ENCODE measurements around the gene GSS.

GSS gene

GRCh38 chr20:34946661-34947060, 8.9 kb downstream of the GSS start:
- no peak for DNase-seq (ENCODE audit: low read depth in 2 of 2)

DNA sequence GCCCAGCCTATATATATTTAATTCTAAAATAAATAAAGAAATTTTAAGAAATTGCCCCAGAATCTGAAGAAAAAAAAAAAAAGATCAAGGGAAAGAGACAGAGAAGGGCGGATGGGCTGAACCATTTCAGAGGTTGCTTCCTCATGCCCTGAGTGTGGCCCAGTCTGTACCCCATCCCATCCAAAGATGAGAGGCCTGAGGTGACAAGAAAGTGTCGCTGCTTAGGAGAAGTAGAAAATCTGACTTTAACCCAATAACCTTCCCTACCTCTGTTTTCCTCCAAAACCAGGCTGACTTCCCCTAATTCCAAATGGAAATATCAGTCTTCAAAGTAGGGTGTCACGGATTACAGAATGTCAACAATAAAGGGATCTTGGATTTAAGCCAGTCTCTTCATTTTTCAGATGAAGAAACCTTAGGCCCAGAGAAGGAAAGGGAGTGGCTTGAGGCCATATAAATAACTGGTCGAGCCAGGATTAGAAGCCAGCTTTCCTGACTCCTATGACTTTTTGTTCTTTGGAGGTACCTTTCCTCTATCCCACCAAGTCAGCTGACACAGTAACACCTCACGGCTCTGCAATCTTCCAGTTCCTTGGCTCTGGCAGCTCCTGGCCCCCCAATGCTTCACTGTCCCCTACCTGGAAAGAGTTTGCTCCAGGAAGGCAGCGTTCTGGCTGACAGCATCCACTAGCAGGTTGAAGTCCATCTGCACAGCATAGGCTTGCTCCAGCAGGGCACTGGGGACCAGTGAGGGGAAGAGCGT, 10.1 kb downstream of the GSS start:
- DNase-seq (ENCODE audit: low read depth in 2 of 2), result no peak

- DNase-seq (ENCODE audit: low read depth in 2 of 2), result no peak
Measured at GRCh38 chr20:34943808-34944567, 11.6 kb downstream of the GSS start.

GRCh38 chr20:34942301-34942700, 13.3 kb downstream of the GSS start:
- DNase-seq (ENCODE audit: low read depth in 2 of 2), result no peak

GRCh38 chr20:34941226-34941625, 14.4 kb downstream of the GSS start:
- DNase-seq (ENCODE audit: low read depth in 2 of 2), result no peak

DNA sequence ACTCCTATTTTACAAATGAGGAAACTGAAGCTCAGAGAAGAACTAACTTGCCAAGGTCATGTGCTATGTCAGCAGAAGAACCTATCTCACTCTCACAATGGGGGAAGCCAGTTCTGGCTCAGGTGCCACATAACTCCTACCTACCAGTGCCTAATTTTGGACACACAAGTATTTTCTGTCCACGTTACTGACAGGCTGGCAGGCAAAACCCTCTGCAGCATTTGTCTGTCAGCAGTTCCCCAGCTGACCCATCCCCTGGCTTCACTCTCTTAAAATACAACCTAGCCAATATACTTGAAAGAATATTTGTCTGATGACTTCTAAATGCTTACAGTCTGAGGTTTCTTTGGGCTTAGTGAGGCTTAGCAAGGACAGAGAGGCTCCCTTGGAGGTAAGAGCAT, 15.5 kb downstream of the GSS start:
- DNase-seq (ENCODE audit: low read depth in 2 of 2), result no peak

DNA sequence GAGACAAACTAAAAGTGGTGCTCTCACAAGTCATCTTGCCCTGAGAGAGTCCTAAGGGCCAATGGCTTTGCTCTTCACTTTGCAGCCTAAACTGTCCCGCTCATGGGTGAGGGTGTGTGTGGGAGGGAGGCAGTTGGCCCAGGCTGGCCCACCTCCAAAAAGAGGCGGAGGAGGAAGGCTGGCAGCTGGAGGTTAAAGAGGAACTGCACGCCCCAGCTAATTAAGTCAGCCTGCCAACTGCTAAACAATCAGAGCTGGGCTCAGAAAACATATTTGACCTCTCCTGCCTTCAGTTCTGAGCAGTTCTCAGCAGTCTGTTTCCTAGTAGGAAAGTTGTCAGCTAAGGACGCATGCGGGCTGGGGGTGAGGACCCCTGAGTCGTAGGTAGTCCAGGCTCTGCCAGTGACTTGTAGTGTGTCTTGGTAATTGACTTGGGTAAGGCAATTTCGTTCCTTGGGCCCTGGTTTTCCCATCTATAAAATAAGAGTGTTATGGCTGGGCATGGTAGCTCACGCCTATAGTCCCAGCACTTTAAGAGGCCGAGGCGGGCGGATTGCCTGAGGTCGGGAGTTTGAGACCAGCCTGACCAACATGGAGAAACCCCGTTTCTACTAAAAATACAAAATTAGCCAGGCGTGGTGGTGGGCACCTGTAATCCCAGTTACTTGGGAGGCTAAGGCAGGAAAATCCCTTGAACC, 17.0 kb downstream of the GSS start:
- DNase-seq (ENCODE audit: low read depth in 2 of 2), result no peak

DNA sequence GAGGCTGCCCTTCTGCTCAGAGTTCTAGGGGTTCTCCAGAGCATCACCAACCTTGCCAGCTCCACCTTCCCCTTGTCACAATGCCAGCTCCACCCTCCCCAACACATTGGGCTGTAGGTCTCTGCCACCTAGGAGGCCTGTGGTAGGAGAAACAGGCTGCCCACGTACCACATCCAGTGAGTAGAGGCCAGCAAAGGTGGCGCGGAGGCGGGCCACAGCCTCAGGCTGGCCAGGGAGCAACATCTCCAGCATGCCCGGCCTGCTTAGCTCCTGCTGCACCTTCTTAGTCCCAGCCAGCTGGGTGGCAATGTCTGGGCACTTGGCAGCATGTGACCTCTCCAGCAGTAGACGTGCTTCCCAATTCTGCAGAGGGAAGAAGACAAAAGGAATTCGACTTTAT, 23.8 kb downstream of the GSS start:
- no peak for DNase-seq (ENCODE audit: low read depth in 2 of 2)

DNA sequence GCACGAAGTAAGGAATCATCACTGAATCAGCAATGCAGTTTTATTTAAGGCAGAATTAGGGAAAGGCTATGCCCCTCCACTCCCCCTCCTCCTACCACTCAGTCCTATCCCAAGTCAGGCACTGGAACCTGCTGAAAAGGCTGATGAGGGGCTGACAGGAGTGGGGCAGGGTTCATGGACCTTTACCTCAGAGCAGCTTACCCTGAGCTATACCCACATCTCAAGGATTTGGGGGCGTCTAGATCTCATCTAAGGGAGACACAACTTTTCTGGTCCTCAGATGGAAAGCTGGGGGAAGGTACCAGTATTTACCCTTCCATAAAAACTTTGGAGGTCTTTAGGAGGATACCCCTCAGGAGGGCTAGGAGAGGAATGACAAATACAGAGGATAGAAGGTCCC, 27.2 kb downstream of the GSS start:
- no peak for DNase-seq (ENCODE audit: low read depth in 2 of 2)

DNA sequence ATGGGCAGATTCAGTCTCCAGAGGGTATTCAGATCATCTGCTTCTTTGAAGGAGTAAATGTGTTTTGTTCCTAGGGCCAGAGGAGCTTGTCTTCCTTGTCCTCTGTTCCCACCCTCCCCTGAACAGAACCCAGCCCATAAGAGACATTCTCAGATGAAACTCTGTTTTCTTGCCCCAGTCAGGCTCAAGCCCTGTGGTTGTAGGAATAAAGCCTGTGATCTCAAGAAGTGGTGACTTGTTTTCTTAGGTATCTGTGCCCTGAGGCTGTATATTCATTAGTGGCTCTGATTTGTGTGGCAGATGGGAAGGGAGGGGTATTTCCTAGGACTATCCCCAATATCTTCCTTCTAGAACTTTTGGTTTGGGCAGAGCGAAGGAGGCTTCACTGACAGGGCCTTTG, 27.9 kb downstream of the GSS start:
- DNase-seq (ENCODE audit: low read depth in 2 of 2), result no peak

DNA sequence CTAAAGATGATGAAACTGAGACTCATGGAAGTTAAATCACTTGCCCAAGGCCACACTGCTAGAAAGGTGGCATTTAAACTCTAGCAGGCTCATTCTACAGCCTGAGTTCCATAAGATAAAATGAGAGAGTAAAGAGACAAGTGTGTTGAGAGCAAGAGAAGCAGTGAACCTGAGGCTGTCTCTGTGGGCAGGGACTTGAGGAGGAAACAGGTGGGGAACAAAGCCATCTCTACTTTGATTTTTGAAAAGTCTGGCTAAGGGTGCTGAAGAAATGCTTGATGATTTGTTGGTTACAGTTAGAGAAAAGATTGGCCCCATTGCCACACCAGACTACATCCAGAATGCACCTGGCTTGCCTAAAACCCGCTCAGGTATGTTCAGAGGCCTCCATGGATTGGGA, 29.0 kb downstream of the GSS start:
- DNase-seq (ENCODE audit: low read depth in 2 of 2), result no peak

GRCh38 chr20:34925981-34926380, 29.6 kb downstream of the GSS start:
- no peak for DNase-seq (ENCODE audit: low read depth in 2 of 2)

DNA sequence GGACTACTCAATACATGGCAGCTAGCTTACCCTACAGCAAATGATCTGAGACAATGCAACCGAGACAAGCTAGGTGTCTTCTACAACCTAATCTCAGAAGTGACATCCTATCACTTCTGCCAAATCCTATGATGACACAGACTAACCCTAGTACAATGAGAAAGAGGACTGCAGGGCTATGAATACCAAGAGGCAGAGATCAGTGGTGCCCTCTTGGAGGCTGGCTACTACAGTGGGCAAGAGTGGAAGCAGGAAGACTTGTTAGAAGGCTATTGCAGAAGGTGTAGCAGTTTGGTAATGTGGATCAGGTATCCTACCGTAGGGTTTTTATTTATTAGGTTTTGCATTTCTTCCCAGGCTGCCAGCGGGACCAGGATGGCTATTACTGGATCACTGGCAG, 30.3 kb downstream of the GSS start:
- no peak for DNase-seq (ENCODE audit: low read depth in 2 of 2)

DNA sequence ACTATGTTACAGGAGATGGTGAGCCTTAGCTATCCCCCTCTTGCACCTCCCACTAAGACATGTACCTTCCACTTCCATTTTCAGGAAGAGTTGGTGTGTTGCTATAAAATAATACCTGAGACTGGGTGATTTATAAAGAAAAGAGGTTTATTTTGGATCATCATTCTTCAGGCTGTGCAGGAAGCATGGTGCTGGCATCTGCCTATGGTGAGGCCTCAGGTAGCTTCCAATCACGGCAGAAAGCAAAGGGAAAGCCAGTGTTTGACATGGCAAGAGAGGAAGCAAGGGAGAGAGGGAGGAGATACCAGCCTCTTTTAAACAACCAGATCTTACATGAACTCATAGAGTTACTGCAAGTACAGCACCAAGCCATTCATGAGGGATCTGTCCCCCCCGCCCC, 32.2 kb downstream of the GSS start:
- DNase-seq (ENCODE audit: low read depth in 2 of 2), result no peak

DNA sequence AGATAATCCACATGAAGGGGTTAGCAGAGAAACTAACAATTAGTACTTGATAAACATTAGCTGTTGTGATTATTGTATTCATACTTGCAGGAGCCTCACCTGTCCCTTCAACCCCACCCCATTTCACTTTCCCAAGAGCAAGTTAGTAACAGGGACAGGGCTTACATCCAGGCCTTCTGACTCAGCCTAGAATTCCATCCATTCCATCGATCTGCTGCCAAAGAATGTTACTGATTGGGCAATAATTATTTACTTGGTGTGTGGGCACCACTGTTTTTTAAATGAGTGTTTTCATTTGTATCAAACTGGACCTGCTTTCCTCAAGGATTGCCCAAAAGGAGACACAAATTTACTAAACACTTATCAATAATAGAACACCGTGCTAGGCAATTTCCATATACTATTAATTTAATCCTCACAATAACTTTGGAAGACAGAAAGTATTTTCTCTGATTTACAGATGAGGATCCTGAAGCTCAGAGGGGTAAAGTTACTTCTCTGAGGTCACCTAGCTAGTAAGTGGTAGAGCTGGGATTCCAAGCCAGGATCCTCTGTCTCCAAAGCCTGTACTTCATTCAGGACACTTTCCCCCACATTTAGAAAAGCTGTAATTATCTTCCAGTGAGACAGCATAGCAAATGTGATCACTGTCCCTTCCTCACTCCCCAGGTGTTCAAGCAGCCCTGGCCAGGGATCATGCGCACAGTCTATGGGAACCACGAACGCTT, 32.8 kb downstream of the GSS start:
- DNase-seq (ENCODE audit: low read depth in 2 of 2), result no peak

GRCh38 chr20:34921436-34921835, 34.2 kb downstream of the GSS start:
- DNase-seq (ENCODE audit: low read depth in 2 of 2), result peak in 1 of 2 donors; percentile 12

- no peak for DNase-seq (ENCODE audit: low read depth in 2 of 2)
Measured at GRCh38 chr20:34920055-34920454, 35.6 kb downstream of the GSS start.

DNA sequence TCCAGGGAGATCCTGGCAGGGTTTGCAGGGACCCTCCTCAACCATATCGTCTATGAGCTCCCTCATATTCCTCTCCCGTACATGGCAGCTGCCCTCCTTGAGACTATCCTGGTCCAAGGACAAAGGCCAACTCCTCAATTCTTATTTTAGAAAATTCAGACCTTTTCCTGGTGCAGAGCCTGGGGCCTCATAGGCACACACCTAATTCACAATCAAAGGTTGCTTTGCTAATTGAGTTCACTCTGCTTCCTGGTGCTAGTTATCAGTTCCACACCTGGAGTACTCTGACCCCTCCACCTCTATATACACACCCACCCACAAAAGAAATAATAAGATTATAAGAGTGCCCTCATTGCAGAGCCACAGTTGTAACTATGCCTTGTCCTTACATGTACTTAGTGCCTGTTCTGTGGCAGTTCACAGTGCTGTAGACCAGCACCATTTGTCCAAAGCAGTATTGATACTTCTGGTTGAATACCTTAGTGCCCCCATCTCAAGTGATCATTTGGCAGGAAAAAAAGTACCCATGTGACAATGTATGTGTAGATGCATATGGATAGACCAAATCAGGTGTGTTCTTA, 38.7 kb downstream of the GSS start:
- DNase-seq (ENCODE audit: low read depth in 2 of 2), result no peak

GRCh38 chr20:34915749-34916455, 39.7 kb downstream of the GSS start:
- no peak for DNase-seq (ENCODE audit: low read depth in 2 of 2)

GRCh38 chr20:34915131-34915530, 40.5 kb downstream of the GSS start:
- DNase-seq (ENCODE audit: low read depth in 2 of 2), result no peak
